ENCODE data around the gene PBXIP1. TPM values are rescaled to one million over a fixed set of nuclear protein-coding genes. Genes with fewer than 3 reads are reported as not detected.

PBXIP1 gene
- total and polyA plus RNA-seq, 2 of the 13 experiments (the other 11 are each of a cell fraction or from before 2014, with no cell fraction given) = 16.3 to 31.9 TPM

GRCh38 chr1:155003766-155004351 lies 48.0 kb upstream of the PBXIP1 start (continued):
- TF ChIP-seq, protein P1, sequence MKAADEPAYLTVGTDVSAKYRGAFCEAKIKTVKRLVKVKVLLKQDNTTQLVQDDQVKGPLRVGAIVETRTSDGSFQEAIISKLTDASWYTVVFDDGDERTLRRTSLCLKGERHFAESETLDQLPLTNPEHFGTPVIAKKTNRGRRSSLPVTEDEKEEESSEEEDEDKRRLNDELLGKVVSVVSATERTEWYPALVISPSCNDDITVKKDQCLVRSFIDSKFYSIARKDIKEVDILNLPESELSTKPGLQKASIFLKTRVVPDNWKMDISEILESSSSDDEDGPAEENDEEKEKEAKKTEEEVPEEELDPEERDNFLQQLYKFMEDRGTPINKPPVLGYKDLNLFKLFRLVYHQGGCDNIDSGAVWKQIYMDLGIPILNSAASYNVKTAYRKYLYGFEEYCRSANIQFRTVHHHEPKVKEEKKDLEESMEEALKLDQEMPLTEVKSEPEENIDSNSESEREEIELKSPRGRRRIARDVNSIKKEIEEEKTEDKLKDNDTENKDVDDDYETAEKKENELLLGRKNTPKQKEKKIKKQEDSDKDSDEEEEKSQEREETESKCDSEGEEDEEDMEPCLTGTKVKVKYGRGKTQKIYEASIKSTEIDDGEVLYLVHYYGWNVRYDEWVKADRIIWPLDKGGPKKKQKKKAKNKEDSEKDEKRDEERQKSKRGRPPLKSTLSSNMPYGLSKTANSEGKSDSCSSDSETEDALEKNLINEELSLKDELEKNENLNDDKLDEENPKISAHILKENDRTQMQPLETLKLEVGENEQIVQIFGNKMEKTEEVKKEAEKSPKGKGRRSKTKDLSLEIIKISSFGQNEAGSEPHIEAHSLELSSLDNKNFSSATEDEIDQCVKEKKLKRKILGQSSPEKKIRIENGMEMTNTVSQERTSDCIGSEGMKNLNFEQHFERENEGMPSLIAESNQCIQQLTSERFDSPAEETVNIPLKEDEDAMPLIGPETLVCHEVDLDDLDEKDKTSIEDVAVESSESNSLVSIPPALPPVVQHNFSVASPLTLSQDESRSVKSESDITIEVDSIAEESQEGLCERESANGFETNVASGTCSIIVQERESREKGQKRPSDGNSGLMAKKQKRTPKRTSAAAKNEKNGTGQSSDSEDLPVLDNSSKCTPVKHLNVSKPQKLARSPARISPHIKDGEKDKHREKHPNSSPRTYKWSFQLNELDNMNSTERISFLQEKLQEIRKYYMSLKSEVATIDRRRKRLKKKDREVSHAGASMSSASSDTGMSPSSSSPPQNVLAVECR (CRISPR knock-in tag; IDR thresholded peaks at IDR 0.05; ENCODE audit: borderline replicate concordance) = peak; percentile 52
- no peak for TF ChIP-seq ZNF34 (CRISPR knock-in tag; IDR thresholded peaks at IDR 0.05; ENCODE audit: borderline replicate concordance)
- no peak for TF ChIP-seq FOXA1 (IDR thresholded peaks at IDR 0.05)
- 0 out of 2 replicates have a peak, but pooled peaks have one; percentile 4 for TF ChIP-seq FOXA1 (CRISPR knock-in tag; IDR thresholded peaks at IDR 0.05)
- no peak for TF ChIP-seq KMT2A (CRISPR knock-in tag; IDR thresholded peaks at IDR 0.05)
- no peak for TF ChIP-seq RORA (CRISPR knock-in tag; IDR thresholded peaks at IDR 0.05)
- TF ChIP-seq POLR2A (IDR thresholded peaks at IDR 0.05; ENCODE audit: insufficient read depth in 1 of 2, low read depth in 2 of 2, low read length in 2 of 2) = peak in 1 of 2 experiments; percentile 35; a peak in 1 of 4 replicates
- TF ChIP-seq THAP11 (CRISPR knock-in tag; IDR thresholded peaks at IDR 0.05) = no peak
- no peak for TF ChIP-seq ZFP41 (CRISPR knock-in tag; IDR thresholded peaks at IDR 0.05; ENCODE audit: borderline replicate concordance)
- TF ChIP-seq ZNF850 (CRISPR knock-in tag; conservative IDR thresholded peaks at IDR 0.05) = no peak
- no peak for TF ChIP-seq CAMTA2 (CRISPR knock-in tag; IDR thresholded peaks at IDR 0.05; ENCODE audit: borderline replicate concordance)
- peak; percentile 96 for TF ChIP-seq ARNTL (CRISPR knock-in tag; IDR thresholded peaks at IDR 0.05)
- no peak for TF ChIP-seq ZNF691 (CRISPR knock-in tag; IDR thresholded peaks at IDR 0.05; ENCODE audit: borderline replicate concordance, low read depth)
- TF ChIP-seq BCL6 (CRISPR knock-in tag; IDR thresholded peaks at IDR 0.05) = 0 out of 2 replicates have a peak, but pooled peaks have one; percentile 17
- TF ChIP-seq STAT5B (CRISPR knock-in tag; IDR thresholded peaks at IDR 0.05) = no peak
- TF ChIP-seq HNRNPUL1 (IDR thresholded peaks at IDR 0.05; ENCODE audit: low read depth, low read length) = no peak
- no peak for TF ChIP-seq ZNF713 (CRISPR knock-in tag; IDR thresholded peaks at IDR 0.05)
- TF ChIP-seq IRX3 (CRISPR knock-in tag; IDR thresholded peaks at IDR 0.05; ENCODE audit: borderline replicate concordance, low read depth) = no peak
- TF ChIP-seq RARG (CRISPR knock-in tag; IDR thresholded peaks at IDR 0.05; ENCODE audit: low read depth) = no peak
- TF ChIP-seq ZNF557 (CRISPR knock-in tag; IDR thresholded peaks at IDR 0.05) = no peak
- peak; percentile 44 for TF ChIP-seq HNF4A (CRISPR knock-in tag; IDR thresholded peaks at IDR 0.05)
- TF ChIP-seq TGIF2 (CRISPR knock-in tag; IDR thresholded peaks at IDR 0.05) = 0 out of 2 replicates have a peak, but pooled peaks have one; percentile 18
- TF ChIP-seq, protein P2, sequence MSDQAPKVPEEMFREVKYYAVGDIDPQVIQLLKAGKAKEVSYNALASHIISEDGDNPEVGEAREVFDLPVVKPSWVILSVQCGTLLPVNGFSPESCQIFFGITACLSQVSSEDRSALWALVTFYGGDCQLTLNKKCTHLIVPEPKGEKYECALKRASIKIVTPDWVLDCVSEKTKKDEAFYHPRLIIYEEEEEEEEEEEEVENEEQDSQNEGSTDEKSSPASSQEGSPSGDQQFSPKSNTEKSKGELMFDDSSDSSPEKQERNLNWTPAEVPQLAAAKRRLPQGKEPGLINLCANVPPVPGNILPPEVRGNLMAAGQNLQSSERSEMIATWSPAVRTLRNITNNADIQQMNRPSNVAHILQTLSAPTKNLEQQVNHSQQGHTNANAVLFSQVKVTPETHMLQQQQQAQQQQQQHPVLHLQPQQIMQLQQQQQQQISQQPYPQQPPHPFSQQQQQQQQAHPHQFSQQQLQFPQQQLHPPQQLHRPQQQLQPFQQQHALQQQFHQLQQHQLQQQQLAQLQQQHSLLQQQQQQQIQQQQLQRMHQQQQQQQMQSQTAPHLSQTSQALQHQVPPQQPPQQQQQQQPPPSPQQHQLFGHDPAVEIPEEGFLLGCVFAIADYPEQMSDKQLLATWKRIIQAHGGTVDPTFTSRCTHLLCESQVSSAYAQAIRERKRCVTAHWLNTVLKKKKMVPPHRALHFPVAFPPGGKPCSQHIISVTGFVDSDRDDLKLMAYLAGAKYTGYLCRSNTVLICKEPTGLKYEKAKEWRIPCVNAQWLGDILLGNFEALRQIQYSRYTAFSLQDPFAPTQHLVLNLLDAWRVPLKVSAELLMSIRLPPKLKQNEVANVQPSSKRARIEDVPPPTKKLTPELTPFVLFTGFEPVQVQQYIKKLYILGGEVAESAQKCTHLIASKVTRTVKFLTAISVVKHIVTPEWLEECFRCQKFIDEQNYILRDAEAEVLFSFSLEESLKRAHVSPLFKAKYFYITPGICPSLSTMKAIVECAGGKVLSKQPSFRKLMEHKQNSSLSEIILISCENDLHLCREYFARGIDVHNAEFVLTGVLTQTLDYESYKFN (CRISPR knock-in tag; conservative IDR thresholded peaks at IDR 0.05) = peak; percentile 61; the same call in 1 of the 2 replicates
- no peak for TF ChIP-seq SMARCE1 (IDR thresholded peaks at IDR 0.05; ENCODE audit: borderline replicate concordance)
